GM19324 (cell line): Measurements from ENCODE around the gene MRNIP.
"Not testable (repeated sequence)": the region's sequence is repeated elsewhere in the genome, so short reads cannot be mapped to it uniquely, and the experiment has no call there.

Source experiments
- ATAC-seq: cut with Tn5 transposase; IDR thresholded peaks from one replicate; pipeline ENCODE4 v1.9.1; 2021; ENCODE audit warnings: mild to moderate bottlenecking, moderate library complexity; ENCODE audit not compliant: unreplicated experiment, low FRiP score

Gene MRNIP

DNA sequence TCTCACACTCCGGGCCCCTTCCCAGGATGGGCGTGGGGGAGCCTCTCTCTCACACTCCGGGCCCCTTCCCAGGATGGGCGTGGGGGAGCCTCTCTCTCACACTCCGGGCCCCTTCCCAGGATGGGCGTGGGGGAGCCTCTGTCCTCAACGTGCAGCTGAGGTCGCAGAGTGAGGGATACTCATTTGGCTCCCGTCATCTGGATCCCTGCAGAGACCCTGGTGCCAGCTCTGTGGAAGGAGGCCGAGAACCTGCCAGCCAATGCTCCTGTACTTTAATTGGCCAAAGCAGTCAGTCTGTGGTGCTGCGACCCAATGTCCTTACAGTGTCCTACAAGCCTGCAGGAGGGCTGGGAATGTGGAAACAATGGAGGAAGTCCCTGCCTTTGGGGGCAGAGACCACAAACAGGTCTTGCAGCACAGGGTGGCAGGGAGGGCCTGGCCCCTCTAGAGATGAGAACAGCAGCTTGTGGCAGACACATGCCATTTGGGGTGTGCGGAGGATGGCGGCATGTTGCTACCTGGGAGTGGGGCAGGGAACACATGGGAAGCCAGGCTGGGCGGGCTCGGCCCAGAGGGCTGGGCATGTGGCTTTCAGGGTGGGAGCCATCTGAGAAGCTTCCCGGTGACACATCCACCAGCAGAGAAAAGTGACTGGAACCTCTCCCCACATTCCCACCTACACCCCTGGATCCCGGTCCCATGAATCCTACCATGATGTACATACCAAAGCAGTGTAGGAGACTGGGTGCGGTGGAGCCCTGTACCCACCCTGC lies 13.6 kb upstream of the MRNIP start:
- no peak for ATAC-seq

DNA sequence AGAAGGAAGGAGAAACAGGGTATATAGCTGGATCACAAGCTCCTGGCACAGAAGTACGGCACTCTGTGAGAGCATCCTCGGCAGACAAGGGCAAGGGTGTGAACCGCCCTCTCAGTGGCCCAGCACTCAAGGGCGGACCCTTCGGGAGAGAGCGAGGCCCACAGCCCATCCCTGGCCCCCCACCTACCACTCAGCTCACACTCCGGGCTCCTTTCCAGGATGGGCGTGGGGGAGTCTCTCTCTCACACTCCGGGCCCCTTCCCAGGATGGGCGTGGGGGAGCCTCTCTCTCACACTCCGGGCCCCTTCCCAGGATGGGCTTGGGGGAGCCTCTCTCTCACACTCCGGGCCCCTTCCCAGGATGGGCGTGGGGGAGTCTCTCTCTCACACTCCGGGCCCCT lies 12.9 kb upstream of the MRNIP start:
- not testable (repeated sequence) for ATAC-seq

DNA sequence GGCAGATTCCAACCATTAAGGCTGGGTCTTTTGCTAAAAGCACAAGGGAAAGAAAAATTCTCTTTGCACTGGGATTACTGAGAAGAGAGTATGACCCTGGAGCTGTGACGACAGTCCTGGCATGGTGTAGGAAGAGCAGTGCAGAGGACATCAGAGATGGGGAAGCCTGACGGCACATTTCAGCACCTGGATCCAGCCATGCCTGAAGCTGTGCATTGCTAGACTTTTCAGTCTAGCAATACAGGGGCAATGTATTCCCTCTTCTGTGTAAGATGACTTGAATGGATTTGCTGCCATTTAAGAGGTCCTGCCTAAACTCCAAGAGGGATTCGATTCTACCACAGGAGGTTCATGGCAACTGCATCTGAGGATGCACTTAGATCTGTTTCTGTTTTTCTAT lies 12.3 kb upstream of the MRNIP start:
- ATAC-seq, result no peak

DNA sequence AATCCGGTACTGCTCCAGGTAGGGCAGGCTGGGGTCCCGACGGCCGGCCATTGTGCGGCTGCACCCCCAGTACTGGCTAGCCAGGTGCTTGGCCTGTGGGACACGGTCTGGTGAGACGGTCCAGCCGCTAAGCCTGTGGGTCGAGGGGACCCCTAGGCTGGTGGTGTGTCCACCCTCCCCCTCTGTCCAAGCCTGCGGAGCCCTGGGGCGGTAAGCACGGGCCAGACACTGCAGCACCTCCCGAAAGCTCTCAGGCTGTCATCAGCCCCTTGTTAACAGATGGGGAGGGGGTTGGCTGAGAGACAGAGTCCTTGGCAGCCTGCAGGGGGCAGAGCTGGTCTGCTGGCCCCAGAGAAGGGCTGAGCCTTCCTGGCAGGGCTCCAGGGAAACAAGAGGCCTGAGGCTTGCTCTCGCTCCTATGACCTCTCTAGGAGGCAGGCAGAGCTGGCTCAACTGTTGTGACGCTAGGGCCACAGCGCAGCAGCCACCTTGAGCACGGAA lies 11.8 kb upstream of the MRNIP start:
- no peak for ATAC-seq

DNA sequence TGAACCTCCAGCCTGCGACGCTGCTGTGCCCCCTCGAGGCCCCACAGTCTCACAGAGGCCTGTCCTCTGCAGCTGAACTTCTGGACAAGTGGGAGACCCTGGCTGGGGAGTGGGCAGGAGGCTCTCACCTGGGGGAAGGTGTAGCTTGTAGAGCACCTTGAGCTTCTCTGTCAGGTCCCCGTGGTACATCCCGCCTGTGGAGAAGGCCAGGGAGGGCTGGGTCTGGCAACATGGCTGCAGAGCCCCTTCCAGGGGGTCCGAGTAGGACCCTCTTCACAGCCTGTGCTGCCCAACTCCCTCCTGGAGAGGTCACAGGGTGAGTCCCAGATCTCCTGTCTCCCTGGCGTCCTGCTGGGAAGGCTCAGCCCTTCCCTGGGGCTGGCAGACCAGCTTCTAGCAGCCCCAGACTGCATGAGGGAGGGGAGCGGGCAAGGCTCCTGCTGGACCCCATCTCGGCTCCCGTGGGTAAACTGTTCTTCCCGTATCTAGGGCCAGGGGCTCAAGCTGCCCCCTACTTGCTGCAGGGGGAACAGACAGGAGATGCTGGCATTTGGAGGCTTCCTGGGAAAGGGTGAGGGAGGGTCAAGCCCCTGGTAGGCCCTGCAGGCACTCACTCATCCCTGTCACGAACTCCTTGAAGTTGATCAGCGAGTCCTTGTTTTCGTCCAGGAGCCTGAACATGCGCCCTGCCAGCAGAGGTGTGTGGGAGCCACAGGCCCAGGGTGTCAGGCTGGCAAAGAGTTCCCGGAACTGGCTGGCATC lies 11.2 kb upstream of the MRNIP start:
- no peak for ATAC-seq

DNA sequence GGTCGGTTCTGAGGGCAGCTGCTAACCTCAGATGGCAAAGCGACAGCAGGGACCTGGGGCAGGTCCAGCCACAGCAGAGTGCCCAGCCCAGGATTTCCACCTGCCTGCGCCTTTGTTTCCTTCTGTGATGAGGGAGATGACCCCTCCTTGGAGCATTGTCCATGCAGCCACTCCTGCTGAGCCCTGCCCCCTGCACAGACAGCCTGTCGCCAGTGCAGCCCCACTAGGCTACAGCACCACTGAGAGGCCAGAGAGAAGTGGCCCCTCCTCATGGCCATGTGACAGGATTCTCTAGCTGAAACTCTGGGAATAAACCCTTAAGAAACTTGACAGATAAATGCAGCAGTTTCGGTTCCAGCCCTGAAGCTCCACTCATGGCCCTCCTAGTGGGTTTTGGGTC lies 10.5 kb upstream of the MRNIP start:
- no peak for ATAC-seq

DNA sequence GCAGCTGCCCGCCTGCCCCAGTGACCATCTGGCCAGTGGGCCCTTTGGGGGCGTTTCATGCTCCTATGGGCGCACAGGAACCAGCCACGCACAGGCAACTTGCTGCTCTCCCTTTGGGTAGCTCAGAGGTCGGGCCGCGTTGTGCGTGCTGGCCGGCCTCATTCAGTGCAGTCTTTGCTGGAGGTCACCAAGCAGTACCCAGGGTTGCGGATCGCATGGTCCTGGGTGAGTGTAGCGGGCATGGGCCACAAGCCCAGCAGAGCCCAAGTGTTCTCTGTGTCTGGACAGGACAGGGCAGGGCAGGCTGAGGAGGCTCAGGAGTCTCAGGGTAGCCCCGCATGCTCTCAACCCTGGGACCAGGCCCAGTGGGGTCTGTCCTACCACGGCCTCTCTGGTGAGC lies 9.9 kb upstream of the MRNIP start:
- ATAC-seq, result no peak

DNA sequence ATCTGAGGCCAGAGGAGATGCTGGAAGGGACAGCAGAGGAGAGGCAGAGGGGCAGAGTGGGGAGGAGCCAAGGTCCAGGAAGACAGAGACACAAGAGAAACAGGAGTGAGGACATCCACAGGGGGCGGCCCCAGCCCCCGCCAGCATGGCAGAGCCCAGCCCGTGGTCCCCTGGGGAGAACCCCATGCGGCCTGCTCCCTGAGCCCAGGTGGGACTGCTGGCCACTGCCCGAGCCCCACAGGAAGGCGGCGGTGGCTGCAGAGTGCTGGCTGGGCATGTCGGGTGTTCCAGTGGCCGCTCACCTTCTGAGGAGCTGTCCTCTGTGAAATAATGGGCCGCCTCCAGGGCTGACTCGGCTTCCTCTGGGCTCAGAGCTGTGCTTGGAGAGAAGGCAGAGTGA lies 8.9 kb upstream of the MRNIP start:
- ATAC-seq, result no peak

DNA sequence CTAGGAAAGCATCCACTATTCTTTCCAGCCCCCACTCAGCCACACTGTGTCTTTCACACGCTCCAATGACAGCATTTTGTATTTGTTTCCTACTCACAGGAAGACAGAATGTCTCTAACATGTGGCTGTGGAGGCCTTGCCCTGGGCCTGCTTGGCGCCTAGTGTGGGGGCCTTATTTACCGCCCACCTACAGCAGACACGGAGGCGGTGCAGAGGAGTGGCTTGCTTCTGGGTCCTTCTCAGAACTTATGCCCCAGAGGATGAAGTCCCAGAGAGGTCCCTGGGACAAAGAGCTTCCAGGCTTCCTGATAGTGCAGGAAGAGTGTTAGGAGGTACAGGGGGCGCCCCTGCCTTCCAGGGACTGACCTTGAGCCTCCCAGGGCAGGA lies 8.5 kb upstream of the MRNIP start:
- ATAC-seq, result no peak

DNA sequence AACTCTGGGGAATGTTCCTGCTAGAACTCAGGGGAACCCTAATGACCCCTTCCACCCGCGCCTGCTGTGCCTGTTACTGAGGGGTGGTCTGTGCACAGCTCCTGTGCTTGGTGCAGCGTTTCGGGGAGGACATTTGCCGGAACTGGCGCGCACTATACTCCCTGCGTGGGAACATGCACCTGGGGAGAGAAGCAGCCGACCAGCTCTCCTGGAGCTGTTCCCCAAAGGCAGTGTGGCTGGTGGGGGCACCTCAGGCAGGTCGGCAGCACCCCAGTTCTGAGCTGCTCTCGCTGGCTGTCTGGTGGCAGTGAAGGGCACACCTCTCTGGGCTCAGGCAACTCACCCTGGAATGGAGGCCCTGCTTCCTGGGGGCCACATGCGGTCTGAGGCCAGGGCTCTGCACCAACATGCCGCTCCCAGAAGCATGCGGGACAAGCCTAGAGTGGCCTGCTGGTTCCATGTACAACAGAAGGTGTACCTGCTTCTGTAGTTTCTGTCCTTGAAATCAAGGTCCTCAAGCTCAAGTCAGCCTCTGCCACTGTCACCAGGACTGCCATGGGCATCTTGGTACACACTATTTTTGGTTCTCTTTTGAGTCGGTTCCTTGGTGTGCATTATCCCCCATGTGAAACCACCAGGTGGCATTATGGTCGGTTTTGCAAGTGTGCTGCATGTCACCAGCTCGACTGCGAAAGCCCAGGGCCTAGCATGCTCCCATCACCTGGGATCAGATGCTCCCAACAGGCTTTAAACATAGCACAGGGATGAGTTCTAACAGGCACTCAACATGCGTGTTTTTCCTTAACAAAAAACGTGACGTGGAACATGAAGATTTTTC lies 7.8 kb upstream of the MRNIP start:
- ATAC-seq, result no peak

DNA sequence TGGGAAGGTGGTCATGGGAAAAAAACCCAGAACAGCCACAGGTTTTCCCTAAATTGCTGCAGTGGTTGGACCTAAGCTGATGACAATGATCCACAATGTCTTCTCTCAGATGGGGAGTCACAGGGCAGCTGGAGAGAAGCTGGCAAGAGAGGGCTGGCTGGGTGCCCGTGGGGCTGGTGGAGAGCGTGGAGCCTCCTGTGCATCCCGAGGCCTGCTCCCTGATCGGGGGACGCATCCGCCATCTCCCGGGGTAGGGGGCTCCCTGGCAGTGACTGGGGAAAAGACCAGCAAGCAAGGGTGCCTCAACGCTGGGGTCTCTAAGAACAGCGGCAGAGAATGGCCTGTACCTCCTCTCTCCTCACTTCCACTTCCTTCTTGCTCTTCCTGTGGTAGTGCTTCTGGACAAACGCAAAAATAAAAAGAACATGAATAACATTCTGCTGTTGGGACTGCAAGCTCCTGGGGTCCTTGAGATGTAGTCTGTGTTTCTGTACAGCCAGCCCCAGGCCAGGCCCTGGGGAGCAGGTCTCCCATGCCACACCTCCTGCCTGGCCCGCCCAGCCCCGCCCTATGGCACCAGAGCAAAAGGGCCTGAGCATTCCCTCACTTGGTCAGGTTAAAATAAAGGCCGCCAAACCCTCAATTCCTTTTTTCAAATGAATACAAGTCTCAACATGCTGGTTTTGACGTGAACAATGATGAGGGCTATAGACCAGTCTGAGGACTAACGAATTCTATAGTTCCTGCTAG lies 7.0 kb upstream of the MRNIP start:
- no peak for ATAC-seq

DNA sequence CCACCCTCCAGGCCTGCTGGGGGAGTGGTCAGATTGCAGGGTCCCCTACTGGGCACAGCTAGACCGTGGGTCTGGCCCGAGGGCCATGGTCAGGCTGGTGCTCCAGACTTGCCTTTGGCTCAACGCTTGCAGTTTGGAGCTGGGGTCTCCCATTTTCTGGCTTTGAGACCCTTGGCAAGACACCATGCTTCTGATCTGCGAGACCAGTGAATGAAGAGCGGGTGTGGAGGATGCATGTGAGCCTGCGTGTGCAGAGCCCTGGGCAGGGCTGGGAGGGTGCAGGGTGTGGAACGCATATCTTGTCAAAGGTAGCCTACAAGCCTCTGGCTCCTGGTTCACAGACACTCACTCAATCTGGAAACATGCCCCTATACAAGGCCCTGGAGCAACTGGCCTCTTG lies 6.1 kb upstream of the MRNIP start:
- ATAC-seq, result no peak

DNA sequence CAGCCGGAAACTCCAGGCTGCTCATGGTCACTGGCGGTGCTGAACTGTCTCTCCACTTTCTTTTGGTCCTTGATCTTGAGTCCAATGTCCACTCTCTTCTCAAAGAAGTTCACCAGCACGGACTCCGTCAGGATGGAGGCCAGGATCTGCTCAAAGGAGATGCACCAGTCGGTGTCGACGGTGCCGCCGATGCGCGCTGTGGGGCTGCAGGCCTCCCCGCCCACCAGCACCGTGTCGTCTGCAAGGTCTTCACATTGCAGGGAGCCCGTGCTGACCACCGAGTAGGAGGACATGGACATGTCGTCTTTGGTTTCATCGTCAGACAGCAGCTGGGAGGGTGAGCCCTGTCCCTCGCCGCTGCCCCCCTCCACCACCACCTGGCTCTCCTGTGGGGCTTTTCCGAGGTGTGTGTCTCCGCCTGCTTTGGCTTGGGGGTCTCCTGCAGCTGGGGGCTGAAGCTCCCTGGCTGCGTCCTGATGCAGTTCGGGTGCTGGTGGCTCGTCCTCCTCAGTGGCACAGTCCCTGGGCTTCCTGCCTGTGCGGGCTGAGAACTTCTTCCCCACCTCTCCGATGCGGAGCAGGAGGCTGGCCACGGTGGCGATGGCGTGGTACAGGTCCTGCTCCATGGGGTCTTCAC lies 5.0 kb upstream of the MRNIP start:
- ATAC-seq, result no peak

DNA sequence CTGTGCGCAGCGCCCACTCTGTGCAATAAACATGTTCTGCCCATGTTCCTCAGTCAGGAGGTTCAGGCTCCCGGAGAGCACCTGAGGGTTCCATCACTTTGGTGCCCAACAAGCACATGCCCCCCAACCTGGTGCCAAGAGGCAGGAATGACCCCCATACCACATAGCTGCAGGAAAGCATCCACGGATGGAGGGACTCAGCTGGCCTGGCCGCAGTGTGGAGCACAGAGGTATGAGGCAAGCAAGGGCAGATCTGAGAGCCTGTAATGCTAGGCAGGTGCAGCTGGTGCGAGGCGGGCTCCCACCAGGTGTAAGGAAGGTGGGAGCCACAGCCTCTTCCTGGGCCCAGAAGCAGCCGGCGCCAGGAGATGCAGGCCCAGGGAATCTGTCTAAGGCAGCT lies 4.3 kb upstream of the MRNIP start:
- ATAC-seq, result no peak

DNA sequence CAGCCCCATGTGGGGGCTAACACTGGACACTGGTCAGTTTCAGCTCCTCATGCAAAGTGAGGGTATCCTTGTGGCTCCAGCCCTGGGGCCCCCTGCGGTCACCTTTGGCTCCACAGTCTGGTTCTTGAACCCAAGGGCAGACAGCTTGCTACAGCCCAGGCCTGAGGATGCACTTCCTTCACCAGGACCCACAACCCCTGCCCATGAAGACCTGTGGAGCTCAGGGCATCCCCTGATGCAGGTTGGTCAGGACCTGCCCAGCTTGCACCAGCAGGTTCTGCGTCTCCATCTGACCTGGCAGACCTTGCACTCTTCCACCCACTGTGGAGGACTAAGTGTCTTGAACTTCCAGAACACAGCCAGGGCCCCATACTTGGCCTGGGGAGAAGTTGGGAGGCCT lies 3.7 kb upstream of the MRNIP start:
- ATAC-seq, result no peak

DNA sequence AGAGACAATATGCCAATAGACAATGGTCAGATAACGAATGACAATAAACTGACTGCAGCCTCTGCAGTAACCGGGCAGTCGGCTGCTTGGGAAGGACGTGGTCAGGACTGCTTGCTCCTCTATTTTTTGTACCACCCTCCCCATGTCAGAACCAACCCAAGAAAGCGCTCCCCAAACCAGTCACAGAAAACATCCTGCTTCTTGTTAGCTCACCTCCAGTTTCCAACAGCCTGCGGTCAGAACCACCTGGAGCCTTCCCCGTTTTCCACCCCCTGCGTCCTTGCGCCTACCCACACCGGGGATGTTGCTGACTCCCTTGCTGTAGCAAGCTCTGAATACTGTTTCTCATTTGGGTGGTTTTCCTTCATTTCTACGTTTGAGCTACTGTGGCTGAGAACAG lies 1.7 kb upstream of the MRNIP start:
- no peak for ATAC-seq

DNA sequence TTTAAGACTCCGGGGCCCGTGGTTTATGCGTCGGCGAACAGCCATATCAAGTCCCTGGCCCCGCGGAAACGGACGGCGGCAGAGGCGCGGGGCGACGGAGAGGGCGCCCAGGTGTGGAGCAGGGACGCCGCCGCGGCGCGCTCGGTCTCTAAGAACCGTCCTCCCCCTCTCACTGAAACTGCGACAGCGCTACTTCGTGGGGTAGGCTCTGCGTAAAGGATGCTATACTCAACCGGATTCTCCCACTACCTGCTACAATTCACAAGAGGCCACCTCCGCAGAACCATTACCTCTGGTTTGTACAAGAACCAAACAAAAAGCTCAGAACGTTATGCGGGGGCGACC lies 404 bp downstream of the MRNIP start:
- ATAC-seq, result peak; percentile 42

DNA sequence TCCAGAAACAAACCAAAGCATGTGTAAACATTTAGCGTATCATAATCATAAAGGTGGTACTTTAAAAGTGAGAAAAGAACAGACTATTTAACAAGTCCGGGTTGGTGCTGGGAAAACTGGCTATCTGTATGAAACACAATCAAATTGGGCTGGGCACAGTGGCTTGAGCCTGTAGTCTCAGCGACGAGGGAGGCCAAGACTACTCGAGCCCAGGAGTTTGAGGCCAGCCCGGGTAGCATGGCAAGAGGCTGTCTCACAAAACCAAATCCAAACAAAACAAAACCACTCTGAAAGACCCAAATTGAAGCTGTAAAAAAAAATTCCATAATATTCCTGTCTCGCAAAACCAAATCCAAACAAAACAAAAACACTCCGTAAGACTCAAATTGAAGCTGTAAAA lies 4.3 kb downstream of the MRNIP start:
- ATAC-seq, result no peak

DNA sequence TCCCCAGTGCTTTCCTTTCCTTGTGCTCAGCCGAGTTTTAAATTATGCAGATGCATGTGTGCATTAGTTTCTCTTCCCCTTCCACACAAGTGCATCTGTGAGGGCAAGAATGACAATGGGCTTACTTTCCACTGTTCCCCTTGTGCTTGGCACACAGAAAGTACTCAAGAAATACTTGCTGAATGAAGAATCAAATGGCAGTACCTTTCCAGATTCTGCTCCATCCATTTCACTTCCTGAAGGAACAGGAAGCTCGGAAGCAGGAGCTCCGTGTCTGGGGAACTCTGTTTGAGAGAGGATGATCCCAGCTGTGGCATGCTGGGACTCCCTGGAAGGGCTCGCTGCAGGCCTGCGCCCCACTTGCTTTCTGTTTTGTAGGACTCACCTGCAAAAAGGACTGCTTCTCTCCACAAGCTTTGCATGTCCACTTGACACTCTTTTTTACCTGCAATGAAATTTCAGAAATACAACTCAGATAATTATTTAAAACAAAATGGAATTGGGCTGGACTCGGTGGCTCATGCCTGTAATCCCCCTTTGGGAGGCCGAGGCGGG lies 5.5 kb downstream of the MRNIP start:
- ATAC-seq, result peak; percentile 80

DNA sequence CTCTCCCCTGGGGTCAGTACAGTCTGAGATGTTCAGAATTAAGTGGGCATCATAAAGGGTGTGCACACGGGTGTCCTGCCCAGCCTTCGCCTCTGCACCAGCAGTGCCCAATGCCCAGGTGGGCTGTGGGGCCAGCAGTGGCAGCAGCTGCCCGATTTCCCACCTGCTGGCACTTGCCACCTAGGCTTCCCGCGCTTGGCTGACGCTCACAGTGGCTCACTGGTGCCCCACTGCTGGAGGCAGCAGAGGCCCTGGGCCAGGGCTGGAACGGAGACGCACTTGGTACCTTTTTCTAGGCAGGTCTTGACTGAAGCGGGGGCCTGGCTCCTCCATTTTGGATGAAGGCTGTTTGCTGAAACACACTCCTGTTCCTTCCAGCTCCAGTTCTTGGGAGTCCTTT lies 17.0 kb downstream of the MRNIP start:
- ATAC-seq, result no peak
